Measurements from ENCODE around the gene ALX3.
A peak's percentile ranks its signal among the peaks of the same experiment; 100 is the strongest.

Gene ALX3

DNA sequence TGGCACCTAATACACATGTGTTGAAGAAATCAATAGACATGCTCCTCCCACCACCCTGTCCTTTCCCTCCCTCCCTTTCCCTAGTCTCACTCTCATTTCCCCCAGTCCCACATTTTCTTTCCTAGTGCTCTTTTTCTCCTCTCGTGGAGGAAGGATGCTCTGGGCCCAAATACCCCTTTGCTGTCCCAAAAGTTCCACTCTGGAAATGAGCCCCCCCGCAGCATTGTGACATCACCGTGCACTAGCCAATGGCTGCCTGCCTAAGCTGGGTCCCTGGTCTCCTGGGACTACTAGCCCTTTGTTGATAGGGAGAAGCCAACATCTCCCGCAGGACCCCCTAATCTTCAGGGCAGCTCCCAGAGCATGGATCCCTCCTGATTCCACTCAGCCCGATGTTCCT lies 41.7 kb upstream of the ALX3 start, which contains the start of gene UBL4B:
Gene UBL4B, plus strand, starts transcription at position 301 of the 400 bp plus-strand sequence. Its CDS starts 92 bp downstream, at position 393.
- no peak within 1 kb of the TSS for H3K4me3 ChIP-seq (ENCODE audit: low read length)
- TF ChIP-seq, protein P1, sequence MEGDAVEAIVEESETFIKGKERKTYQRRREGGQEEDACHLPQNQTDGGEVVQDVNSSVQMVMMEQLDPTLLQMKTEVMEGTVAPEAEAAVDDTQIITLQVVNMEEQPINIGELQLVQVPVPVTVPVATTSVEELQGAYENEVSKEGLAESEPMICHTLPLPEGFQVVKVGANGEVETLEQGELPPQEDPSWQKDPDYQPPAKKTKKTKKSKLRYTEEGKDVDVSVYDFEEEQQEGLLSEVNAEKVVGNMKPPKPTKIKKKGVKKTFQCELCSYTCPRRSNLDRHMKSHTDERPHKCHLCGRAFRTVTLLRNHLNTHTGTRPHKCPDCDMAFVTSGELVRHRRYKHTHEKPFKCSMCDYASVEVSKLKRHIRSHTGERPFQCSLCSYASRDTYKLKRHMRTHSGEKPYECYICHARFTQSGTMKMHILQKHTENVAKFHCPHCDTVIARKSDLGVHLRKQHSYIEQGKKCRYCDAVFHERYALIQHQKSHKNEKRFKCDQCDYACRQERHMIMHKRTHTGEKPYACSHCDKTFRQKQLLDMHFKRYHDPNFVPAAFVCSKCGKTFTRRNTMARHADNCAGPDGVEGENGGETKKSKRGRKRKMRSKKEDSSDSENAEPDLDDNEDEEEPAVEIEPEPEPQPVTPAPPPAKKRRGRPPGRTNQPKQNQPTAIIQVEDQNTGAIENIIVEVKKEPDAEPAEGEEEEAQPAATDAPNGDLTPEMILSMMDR (IDR thresholded peaks at IDR 0.05; ENCODE audit: insufficient read depth, low read depth, low read length, missing control alignments) = no peak
- DNase-seq (ENCODE audit: low read depth) = no peak

DNA sequence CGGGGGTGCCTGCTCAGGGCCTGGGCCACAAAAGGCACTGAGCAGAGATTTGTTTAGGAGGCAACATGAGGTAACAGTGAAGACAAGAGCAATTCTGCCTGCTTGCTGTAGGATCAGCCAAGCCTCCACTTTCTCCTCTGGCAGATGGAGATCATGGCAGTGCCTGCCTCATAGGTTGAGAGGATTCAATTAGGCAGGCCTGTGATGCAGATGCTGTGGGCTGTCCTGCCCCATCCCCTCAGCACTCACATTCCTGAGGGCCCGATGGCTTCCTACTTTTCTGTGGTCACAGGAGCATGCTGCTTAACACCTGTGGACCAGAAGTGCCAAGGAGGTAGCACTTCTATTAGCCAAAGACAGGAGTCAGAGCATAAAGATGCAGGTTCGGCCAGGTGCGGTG lies 40.6 kb upstream of the ALX3 start:
- TF ChIP-seq, protein P1 (IDR thresholded peaks at IDR 0.05; ENCODE audit: insufficient read depth, low read depth, low read length, missing control alignments) = no peak
- DNase-seq (ENCODE audit: low read depth) = no peak
- H3K4me3 ChIP-seq (ENCODE audit: low read length) = no peak overlapping the region

DNA sequence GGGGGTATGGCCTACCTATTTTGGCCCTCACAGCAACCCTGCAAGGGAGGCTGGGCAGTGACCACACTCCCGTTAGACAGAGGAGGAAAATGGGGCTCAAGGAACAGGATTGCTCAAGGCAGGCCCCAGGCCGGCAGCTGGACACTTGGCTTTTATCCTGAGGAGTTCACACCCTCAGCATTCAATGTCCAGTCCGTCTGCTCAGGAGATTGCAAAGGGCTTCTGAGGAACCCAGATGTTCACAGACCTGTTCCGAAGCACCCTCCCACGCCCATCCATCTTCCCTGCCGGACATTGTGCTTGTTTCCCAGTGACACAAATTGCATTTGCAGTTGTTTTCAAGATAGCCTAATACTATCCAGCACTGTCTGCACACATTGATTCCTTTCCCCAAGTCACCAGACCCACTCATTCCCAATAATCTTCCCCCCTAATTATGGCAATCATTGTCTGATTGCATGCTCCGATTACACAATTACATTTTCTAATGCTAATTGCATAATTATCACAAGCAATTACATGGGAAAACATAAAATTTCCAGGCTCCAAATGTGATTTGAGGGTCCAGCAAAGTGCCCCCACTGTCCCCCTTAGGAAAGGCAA lies 37.5 kb upstream of the ALX3 start:
- no peak overlapping the region for H3K4me3 ChIP-seq (ENCODE audit: low read length)
- TF ChIP-seq, protein P1 (IDR thresholded peaks at IDR 0.05; ENCODE audit: insufficient read depth, low read depth, low read length, missing control alignments) = no peak
- DNase-seq (ENCODE audit: low read depth) = no peak

GRCh38 chr1:110106013-110106941 lies 35.8 kb upstream of the ALX3 start:
- no peak overlapping the region for H3K4me3 ChIP-seq (ENCODE audit: low read length)
- DNase-seq (ENCODE audit: low read depth) = peak; percentile 74
- TF ChIP-seq, protein P1 (IDR thresholded peaks at IDR 0.05; ENCODE audit: insufficient read depth, low read depth, low read length, missing control alignments) = peak; percentile 96

DNA sequence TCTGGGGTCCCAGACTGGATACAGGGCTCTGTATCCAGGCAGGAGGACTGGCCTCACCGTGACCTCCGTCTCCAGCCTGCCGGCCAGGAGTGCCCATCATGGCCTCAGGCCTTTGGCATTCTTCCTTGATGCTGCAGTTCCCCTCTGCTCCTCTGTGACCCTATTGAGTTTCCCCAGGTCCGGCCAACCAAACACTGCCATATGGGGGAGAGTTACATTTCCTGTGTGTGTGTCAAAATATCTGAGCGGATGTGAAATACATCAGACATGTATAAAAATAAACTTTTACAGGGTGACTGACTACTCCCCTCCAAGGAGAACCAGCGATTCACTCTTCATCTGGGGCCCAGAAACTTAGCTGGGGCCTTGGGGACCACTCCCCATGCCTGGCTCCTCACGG lies 31.6 kb upstream of the ALX3 start:
- TF ChIP-seq, protein P1 (IDR thresholded peaks at IDR 0.05; ENCODE audit: insufficient read depth, low read depth, low read length, missing control alignments) = no peak
- no peak for DNase-seq (ENCODE audit: low read depth)
- no peak overlapping the region for H3K4me3 ChIP-seq (ENCODE audit: low read length)

DNA sequence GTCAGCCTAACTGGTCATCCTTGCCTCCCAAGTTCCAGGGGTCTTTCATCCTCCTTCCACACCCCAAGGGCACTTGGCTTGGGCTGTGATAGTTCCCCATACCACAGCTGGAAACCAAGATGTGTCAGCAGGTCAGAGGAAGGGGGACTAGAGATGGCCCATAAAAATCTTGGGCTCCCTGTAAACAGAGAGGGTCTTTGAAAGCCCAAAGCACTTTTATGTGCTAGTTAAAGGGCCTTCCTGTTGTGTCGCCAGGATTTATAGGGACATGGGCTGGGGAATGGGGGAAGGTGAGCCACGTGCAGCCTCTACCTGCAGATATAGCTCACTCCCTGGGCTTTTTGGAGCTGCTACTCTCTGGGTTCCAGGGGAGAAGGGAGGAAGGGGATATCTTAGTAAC lies 29.9 kb upstream of the ALX3 start:
- TF ChIP-seq, protein P1 (IDR thresholded peaks at IDR 0.05; ENCODE audit: insufficient read depth, low read depth, low read length, missing control alignments) = no peak
- no peak for DNase-seq (ENCODE audit: low read depth)
- no peak overlapping the region for H3K4me3 ChIP-seq (ENCODE audit: low read length)
